22Rv1 (cell line): ENCODE data around the gene SLC7A11.

Source experiments
- H3K27ac ChIP-seq: fragments of 450-650 bp; 2 replicates; pipeline ENCODE4 v1.5.1; 2017
- CTCF ChIP-seq: fragments of 450-650 bp; IDR thresholded peaks from 2 replicates; pipeline ENCODE4 v1.5.1; 2017; ENCODE audit warnings: mild to moderate bottlenecking
- ZFX ChIP-seq: fragments of 450-650 bp; IDR thresholded peaks from 2 replicates; pipeline ENCODE4 v1.6.1; 2017; ENCODE audit warnings: antibody characterized with exemption, borderline replicate concordance

The SLC7A11 gene

GRCh38 chr4:138259271-138259670 lies 17.1 kb upstream of the SLC7A11 start:
- no peak for TF ChIP-seq CTCF
- TF ChIP-seq ZFX = no peak
- no peak overlapping the region for H3K27ac ChIP-seq

GRCh38 chr4:138256608-138257007 lies 14.5 kb upstream of the SLC7A11 start:
- H3K27ac ChIP-seq = peak overlapping the region; percentile 82

GRCh38 chr4:138255917-138256597 lies 13.9 kb upstream of the SLC7A11 start:
- TF ChIP-seq CTCF (no peak), ZFX (no peak)
- peak overlapping the region; percentile 82 for H3K27ac ChIP-seq

More at GRCh38 chr4:138256608-138257007, 14.5 kb upstream of the SLC7A11 start:
- no peak for TF ChIP-seq ZFX
- no peak for TF ChIP-seq CTCF

- no peak overlapping the region for H3K27ac ChIP-seq
- TF ChIP-seq CTCF = no peak
- TF ChIP-seq ZFX = no peak
These were observed 10.4 kb upstream of the SLC7A11 start for GRCh38 chr4:138252551-138252950.

GRCh38 chr4:138251938-138252337 lies 9.8 kb upstream of the SLC7A11 start:
- H3K27ac ChIP-seq = no peak overlapping the region

GRCh38 chr4:138249132-138249531 lies 7.0 kb upstream of the SLC7A11 start:
- H3K27ac ChIP-seq = no peak overlapping the region
- no peak for TF ChIP-seq CTCF
- TF ChIP-seq ZFX = no peak

More at GRCh38 chr4:138251938-138252337, 9.8 kb upstream of the SLC7A11 start:
- TF ChIP-seq CTCF (no peak), ZFX (no peak)

- H3K27ac ChIP-seq = no peak overlapping the region
- TF ChIP-seq CTCF (no peak), ZFX (no peak)
These were observed 5.9 kb upstream of the SLC7A11 start for GRCh38 chr4:138248058-138248457.
